ENCODE measurements around the gene COG8.

DNA sequence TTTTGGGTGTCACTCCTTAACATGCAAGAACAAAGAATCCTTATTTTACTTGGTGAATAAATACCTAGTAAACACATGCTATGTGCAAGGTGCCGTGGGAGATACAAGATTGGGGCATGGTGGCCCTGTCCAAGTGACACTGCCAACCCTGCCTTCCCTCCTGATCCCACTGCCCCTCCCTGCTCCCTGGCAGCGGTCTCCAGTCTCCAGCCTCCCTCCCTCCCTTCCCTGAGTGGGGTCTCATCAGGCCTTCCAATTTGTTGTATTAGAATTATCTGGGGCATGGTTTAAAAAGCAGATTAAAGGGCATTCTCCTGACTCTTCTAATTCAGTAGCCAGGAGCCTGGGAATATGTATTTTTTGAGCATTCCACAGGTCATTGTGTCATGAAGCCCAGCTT lies 24.7 kb upstream of the COG8 start:
- TF ChIP-seq, protein P1, sequence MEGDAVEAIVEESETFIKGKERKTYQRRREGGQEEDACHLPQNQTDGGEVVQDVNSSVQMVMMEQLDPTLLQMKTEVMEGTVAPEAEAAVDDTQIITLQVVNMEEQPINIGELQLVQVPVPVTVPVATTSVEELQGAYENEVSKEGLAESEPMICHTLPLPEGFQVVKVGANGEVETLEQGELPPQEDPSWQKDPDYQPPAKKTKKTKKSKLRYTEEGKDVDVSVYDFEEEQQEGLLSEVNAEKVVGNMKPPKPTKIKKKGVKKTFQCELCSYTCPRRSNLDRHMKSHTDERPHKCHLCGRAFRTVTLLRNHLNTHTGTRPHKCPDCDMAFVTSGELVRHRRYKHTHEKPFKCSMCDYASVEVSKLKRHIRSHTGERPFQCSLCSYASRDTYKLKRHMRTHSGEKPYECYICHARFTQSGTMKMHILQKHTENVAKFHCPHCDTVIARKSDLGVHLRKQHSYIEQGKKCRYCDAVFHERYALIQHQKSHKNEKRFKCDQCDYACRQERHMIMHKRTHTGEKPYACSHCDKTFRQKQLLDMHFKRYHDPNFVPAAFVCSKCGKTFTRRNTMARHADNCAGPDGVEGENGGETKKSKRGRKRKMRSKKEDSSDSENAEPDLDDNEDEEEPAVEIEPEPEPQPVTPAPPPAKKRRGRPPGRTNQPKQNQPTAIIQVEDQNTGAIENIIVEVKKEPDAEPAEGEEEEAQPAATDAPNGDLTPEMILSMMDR (IDR thresholded peaks at IDR 0.05) = no peak
- TF ChIP-seq POLR2A (IDR thresholded peaks at IDR 0.05) = no peak
